GM18505 (cell line): ENCODE data around the gene RUFY3.
"Not testable (repeated sequence)": the region's sequence is repeated elsewhere in the genome, so short reads cannot be mapped to it uniquely, and the experiment has no call there.

Experiments used
- ATAC-seq: cut with Tn5 transposase; IDR thresholded peaks from one replicate; pipeline ENCODE4 v1.9.1; 2021; ENCODE audit not compliant: unreplicated experiment
- POLR2A ChIP-seq: IDR thresholded peaks from 4 replicates; pipeline ENCODE4 v1.6.1; 2011; ENCODE audit warnings: borderline replicate concordance; ENCODE audit not compliant: insufficient read depth, insufficient read length; ENCODE audit errors: extremely low read depth

The RUFY3 gene, protein sequence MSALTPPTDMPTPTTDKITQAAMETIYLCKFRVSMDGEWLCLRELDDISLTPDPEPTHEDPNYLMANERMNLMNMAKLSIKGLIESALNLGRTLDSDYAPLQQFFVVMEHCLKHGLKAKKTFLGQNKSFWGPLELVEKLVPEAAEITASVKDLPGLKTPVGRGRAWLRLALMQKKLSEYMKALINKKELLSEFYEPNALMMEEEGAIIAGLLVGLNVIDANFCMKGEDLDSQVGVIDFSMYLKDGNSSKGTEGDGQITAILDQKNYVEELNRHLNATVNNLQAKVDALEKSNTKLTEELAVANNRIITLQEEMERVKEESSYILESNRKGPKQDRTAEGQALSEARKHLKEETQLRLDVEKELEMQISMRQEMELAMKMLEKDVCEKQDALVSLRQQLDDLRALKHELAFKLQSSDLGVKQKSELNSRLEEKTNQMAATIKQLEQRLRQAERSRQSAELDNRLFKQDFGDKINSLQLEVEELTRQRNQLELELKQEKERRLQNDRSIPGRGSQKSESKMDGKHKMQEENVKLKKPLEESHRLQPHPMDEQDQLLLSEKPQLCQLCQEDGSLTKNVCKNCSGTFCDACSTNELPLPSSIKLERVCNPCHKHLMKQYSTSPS

DNA sequence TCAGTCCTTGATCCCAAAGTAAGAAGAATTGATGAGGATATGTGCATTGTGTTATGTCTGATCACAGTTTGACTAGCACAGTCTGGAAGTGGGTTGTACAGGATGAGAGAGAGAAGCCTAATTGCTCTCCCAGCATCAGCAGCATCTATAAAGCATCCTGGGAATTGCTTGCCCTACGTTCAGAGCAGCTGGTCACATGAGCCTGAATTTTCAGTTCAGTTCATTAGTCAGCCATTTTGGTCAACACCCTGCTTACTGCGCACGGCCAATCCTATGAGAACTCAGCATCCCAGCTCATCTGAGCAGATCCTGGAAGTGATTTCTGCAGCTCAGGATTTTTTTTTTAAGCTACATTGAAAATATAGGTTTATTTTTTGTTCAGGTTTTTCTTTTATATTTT is at the start of gene RUFY3:
TSS of gene RUFY3 (plus strand) at position 218 of the 400 bp plus-strand sequence. CDS start 610 bp downstream, outside the sequence.
- ATAC-seq: no peak
- no peak for TF ChIP-seq POLR2A

DNA sequence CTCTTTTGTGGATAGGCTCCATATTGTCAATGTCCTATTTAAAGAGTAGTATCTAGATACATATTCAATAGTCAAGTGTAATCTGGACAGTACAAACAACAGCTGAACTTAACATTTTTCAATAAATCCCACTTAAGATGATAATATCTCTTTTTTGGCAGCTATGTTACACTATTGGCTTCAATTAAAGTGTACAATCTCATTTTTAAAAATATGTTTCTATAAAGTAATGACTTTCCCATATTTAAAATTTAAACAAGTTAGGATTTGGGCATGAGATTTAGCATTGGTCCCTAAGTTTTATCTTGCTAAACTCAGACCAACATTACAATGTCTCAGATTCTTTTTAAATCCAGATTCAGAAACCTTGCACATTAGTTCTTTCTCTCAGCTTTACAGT is 47.6 kb upstream of the RUFY3 start:
- ATAC-seq: no peak
- TF ChIP-seq POLR2A: no peak

DNA sequence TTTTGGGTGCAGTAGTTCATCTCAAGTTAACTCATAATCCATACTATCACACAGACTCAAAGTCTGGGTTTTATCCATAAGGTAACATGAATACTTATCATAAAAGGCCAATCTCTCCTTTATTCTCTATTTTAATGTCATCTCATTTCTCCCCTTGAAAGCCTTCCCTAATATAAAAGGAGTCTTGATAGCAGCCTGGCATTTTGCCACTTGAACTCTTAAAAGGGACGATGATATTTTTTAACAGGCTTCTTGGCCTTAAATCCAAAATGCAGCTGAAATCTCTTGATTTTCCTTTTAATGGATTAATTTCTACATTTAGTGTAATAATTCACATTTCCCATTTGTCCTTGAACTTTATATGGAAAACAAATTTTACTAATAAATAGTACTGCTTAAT is 47.0 kb upstream of the RUFY3 start:
- no peak for TF ChIP-seq POLR2A

DNA sequence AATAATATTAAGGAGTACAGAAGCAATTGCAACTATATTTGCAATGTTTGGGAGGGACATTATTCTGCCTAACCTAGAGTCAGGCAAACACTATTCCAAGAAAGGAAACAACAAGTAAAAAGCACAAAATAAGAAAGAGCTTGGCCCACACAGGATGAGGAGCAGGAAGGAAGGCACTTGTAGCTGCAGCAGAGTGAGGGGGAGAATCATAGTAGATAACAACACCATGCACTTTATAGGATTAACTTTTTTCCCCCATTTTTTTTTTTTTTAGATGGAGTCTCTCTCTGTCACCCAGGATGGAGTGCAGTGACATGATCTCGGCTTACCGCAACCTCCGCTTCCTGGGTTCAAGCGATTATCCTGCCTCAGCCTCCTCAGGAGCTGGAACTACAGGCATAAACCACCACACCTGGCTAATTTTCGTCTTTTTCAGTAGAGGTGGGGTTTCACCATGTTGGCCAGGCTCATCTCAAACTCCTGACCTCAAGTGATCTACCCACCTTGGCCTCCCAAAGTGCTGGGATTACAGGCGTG is 45.1 kb upstream of the RUFY3 start:
- no peak for TF ChIP-seq POLR2A
- no peak for ATAC-seq

More for the DNA sequence above, 47.0 kb upstream of the RUFY3 start:
- ATAC-seq: no peak

DNA sequence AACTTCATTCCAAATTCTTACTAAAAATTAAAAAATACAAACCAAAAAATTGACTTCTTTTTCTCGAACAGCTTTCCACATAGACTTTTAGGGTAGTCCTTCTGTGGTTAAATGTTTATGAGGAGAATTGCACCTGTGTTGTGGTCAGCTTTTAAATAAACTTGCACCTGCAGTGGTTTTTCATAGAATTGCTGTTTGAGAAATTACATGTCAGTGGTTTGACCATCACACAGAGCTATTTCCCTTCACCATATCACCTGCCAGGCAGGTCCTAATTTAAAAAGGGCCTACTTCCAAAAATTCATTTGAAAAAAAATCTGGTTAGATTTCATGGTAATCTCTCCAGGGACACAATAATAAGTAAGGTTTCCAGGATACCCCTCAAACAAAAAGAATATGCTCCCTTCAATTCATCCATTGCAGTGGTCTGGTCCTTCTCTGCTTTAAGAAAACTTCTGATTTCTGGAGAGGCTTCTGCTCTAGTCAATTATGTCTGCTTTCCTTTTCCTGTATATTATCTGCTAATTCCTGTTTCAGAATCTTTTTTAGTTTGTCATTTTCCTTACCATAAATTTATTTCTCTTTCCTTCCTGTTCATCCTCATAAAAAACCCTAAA is 43.3 kb upstream of the RUFY3 start:
- no peak for TF ChIP-seq POLR2A

DNA sequence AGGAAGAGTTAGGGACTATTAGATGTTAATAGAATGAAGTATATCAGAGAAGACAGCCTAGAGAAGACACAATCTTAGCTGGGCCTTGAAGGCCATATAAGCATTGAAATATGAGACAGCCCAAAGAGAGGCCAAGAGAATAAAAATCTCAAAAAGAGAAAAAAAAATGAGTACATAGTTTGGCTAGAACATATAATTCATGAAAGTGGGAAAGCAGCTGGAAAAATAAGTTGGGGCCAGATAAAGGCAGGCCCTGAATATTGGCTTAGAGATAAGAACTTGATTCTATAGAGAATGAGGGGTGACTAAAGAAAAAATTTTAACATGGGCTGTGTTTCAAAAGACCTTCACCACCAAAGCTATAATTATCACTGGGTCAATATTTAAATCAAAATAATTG is 40.8 kb upstream of the RUFY3 start:
- ATAC-seq: no peak
- no peak for TF ChIP-seq POLR2A

More for the DNA sequence above, 43.3 kb upstream of the RUFY3 start:
- ATAC-seq: peak; percentile 75

DNA sequence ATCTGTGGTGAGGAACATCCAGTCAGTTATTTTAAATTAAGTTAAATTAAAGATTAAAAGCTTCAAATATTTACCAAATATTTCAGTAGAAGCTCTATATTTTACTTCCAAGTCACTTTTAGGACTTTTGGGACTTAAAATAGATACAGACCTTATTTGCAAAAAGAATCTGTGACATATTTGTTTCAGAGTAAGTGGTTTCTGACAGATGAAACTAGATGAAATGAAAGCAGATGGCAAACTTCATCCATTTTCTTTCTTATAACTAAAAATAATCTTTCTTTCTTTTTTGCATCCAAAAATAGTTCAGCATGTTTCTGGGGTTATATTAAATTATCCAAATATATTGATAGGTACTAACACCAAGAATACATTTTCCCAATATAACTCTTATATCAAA is 40.1 kb upstream of the RUFY3 start:
- TF ChIP-seq POLR2A: no peak
- no peak for ATAC-seq

DNA sequence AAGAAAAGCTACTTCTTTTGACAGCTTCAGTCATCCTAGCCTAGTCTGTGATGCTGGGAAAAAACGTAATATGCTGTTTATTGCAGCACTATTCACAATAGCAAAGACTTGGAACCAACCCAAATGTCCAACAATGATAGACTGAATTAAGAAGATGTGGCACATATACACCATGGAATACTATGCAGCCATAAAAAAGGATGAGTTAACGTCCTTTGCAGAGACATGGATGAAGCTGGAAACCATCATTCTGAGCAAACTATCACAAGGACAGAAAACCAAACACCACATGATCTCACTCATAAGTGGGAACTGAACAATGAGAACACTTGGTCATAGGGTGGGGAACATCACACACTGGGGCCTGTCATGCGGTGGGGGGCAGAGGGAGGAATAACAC is 39.6 kb upstream of the RUFY3 start:
- not testable (repeated sequence) for ATAC-seq

DNA sequence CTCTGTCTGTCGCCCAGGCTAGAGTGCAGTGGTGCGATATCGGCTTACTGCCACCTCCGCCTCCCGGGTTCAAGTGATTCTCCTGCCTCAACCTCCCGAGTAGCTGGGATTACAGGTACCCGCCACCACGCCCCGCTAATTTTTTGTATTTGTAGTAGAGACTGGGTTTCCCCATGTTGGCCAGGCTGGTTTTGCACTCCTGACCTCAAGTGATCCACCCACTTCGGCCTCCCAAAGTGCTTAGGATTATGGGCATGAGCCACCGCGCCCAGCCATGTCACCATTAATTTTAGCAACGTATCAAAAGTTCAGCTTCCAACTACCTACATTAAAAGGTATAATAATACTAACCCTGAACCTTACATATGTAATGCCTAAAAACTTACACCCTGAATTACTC is 34.4 kb upstream of the RUFY3 start:
- TF ChIP-seq POLR2A: no peak
- ATAC-seq: no peak

DNA sequence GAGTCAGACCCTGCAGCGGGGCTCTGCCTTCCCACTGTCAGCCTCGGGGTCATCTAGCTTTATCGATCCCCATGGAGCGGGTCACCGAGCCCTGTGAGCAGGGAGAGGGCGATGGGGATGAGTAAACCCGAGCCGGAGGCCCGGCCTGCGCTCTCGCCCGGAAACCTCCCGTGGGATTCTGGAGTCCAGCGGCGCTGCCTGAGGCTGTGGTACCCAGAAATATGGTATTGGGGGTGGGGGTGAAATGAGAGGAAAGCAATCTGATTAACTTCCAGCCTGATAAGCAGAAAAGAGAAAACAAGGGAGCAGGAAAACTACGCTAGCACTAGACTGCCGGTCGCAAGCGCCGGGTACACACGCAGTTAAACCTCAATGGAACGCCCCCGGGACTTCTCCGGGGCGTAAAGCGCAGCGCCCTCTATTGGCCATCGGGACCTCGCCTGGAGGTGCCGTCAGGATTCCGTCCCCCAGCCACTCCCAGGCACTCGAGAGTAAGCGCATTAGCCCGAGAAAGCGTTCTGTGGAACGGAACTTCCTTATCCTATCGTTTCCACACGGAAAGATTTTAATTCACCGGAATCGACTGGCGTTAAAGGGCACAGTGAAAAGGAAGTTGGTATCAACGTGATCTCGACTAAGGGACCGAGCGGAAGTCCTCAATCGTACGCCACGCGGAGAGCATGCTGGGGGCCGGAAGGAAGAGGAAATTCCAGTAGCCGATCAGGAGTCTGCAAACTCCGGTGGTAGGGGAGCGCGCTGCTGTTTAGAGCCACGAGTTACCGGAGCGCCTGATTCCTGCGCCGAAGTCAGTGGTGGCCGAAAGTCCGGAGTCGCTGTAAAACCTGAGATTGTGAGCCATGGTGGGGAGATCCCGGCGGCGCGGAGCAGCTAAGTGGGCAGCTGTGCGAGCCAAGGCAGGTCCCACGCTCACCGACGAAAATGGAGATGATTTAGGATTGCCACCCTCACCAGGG is 33.7 kb upstream of the RUFY3 start, which contains the start of gene UTP3:
TSS of gene UTP3 (plus strand) at position 712 of the 974 bp plus-strand sequence. CDS start at position 858, 146 bp downstream.
- TF ChIP-seq POLR2A: peak; percentile 90
- ATAC-seq: peak; percentile 93

DNA sequence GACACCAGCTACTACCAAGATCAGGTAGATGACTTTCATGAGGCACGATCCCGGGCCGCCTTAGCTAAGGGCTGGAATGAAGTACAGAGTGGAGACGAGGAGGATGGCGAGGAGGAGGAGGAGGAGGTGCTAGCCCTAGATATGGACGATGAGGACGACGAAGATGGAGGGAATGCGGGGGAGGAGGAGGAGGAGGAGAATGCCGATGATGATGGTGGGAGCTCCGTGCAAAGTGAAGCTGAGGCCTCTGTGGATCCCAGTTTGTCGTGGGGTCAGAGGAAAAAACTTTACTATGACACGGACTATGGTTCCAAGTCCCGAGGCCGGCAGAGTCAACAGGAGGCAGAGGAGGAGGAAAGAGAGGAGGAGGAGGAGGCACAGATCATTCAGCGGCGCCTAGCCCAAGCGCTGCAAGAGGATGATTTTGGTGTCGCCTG is 33.0 kb upstream of the RUFY3 start:
- no peak for ATAC-seq
- no peak for TF ChIP-seq POLR2A

DNA sequence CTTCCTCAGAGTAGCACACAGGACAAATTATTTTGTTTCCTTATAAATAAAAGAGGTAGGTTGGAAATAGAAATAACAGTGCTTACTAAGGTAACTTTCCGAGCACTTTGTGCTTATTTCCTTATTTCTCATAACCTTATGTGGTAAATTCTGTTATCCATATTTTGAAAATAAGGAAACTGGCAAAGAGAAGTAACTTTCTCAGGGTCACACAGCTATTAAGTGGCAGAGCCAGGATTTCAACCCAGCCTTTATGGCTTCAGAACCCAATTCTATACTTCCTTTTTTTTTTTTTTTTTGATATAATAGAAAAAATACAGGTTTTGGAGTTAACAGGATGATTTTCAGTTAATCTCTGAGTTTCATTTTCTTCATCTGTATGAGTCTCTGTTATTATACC is 30.1 kb upstream of the RUFY3 start:
- TF ChIP-seq POLR2A: no peak
- no peak for ATAC-seq

DNA sequence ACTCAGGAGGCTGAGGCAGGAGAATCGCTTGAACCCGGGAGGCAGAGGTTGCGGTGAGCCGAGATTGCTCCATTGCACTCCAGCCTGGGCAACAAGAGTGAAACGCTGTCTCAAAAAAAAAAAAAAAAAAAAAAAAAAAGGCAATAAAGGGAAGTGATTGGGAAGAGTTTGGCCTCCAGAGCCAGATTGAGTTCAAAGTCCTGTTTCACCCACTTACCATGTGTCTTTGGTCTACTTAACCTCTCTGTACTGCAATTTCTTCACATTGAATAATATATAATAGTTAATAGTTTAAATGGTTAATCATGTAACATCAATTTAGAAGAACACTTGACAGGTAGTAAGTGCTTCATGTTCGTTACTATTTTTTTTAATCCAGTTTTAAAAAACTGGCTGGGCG is 27.1 kb upstream of the RUFY3 start:
- not testable (repeated sequence) for ATAC-seq

DNA sequence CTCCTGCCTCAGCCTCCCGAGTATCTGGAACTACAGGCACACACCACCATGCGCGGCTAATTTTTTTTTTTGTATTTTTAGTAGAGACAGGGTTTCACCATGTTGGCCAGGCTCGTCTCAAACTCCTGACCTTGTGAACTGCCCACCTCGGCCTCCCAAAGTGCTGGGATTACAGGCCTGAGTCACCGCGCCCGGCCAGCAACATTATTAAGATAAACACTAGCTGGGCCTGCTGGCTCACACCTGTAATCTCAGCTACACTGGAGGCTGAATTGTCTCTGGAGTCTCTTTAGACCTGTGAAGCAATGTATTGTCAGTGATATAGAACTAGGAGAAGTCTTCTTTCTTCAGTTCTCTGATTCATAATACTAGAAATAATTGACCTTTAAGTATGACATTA is 23.3 kb upstream of the RUFY3 start:
- ATAC-seq: not testable (repeated sequence)
